22Rv1 (cell line): Measurements from ENCODE around the gene GOLGA5.

Experiments
- CTCF ChIP-seq: fragments of 450-650 bp; IDR thresholded peaks from 2 replicates; pipeline ENCODE4 v1.5.1; 2017; ENCODE audit warnings: mild to moderate bottlenecking
- ZFX ChIP-seq: fragments of 450-650 bp; IDR thresholded peaks from 2 replicates; pipeline ENCODE4 v1.6.1; 2017; ENCODE audit warnings: antibody characterized with exemption, borderline replicate concordance

- TF ChIP-seq CTCF, result peak; percentile 31
- no peak for TF ChIP-seq ZFX
Measured at GRCh38 chr14:92880851-92881250, 86.7 kb downstream of the GOLGA5 start.
